A549 (cell line): ENCODE measurements around the gene SNX10. TPM values are rescaled to one million over a fixed set of nuclear protein-coding genes. Genes with fewer than 3 reads are reported as not detected.

Source experiments
- ATAC-seq, 2 experiments: fragments of 200-7000 bp in 1 of 2; fragments of >200 bp in 1 of 2; cut with Nextera tagmentation in 1 of 2; cut with Tn5 transposase in 1 of 2; 3 replicates each; pipeline versions ENCODE4 v1.8.0 to v1.9.1; 2018 to 2020; ENCODE audit warnings: mild to moderate bottlenecking in 1 of 2, moderate library complexity in 1 of 2
- CTCF ChIA-PET: fragments of 300-600 bp; sonication (Branson Sonifier 250); formaldehyde crosslinking; extraction: SDS; loops from one replicate; lab custom pipeline; 2021; ENCODE audit warnings: antibody characterized with exemption, inconsistent platforms; lab: Yijun Ruan, JAX
- POLR2A ChIA-PET: fragments of 350-600 bp; formaldehyde crosslinking; extraction: SDS; loops from one replicate; lab custom pipeline; 2021; ENCODE audit warnings: antibody characterized with exemption, inconsistent platforms; lab: Yijun Ruan, JAX
- DNase-seq, 2 experiments: peaks; one replicate each; pipeline versions ENCODE4 v3.0.0 to v3.0.0-alpha.2; 2011 to 2016; ENCODE audit warnings: low read depth in 1 of 2, low spot score in 1 of 2
- FAIRE-seq: peaks from 2 replicates; lab custom pipeline; 2011; peaks lifted over from hg19 to GRCh38; lab: Jason Lieb, UNC
- H3K27ac ChIP-seq, 2 experiments: fragments of >200 bp; sonication (Bioruptor Twin); formaldehyde crosslinking; 3 replicates each; pipeline ENCODE4 v1.5.1; 2016 to 2017
- H3K4me1 ChIP-seq: fragments of >200 bp; sonication (Bioruptor Twin); formaldehyde crosslinking; 3 replicates; pipeline ENCODE4 v1.6.1; 2016
- H3K4me2 ChIP-seq: fragments of >200 bp; sonication (Bioruptor Twin); formaldehyde crosslinking; 3 replicates; pipeline ENCODE4 v1.6.1; 2016
- H3K4me3 ChIP-seq: fragments of >200 bp; sonication (Bioruptor Twin); formaldehyde crosslinking; 3 replicates; pipeline ENCODE4 v1.5.1; 2016
- H3K9me3 ChIP-seq: fragments of >200 bp; sonication (Bioruptor Twin); formaldehyde crosslinking; 3 replicates; pipeline ENCODE4 v1.6.1; 2016
- CBX2 ChIP-seq: fragments of 200-600 bp; sonication (generic); IDR thresholded peaks from 2 replicates; pipeline ENCODE4 v1.6.1; 2016; ENCODE audit warnings: low read depth, mild to moderate bottlenecking, borderline replicate concordance
- CBX8 ChIP-seq: fragments of 200-600 bp; sonication (generic); IDR thresholded peaks from 2 replicates; pipeline ENCODE4 v1.6.1; 2016
- CEBPB ChIP-seq, 2 experiments: fragments of >200 bp in 1 of 2; sonication (Bioruptor Twin) in 1 of 2; formaldehyde crosslinking in 1 of 2; IDR thresholded peaks; 2 replicates each; pipeline ENCODE4 v1.6.1; 2012 to 2016
- CHD4 ChIP-seq: fragments of 200-600 bp; sonication (generic); IDR thresholded peaks from 2 replicates; pipeline ENCODE4 v1.6.1; 2016; ENCODE audit warnings: antibody characterized with exemption, mild to moderate bottlenecking, borderline replicate concordance
- EHF ChIP-seq: fragments of 250-450 bp; sonication (Bioruptor Pico); IDR thresholded peaks from 2 replicates; pipeline ENCODE4 v1.5.0; 2020; ENCODE audit warnings: mild to moderate bottlenecking
- EHMT2 ChIP-seq: fragments of 200-600 bp; sonication (generic); IDR thresholded peaks from 2 replicates; pipeline ENCODE4 v1.6.1; 2016; ENCODE audit warnings: antibody characterized with exemption, low read depth, mild to moderate bottlenecking, moderate library complexity
- ESRRA ChIP-seq: fragments of 150-350 bp; IDR thresholded peaks from 2 replicates; pipeline ENCODE4 v1.6.1; 2014; ENCODE audit warnings: mild to moderate bottlenecking, low read length, borderline replicate concordance
- FOXS1 ChIP-seq: fragments of 250-450 bp; sonication (Bioruptor Pico); IDR thresholded peaks from 2 replicates; pipeline ENCODE4 v1.5.0; 2020; ENCODE audit warnings: mild to moderate bottlenecking, moderate library complexity
- HEYL ChIP-seq: fragments of 250-450 bp; sonication (Bioruptor Pico); IDR thresholded peaks from 2 replicates; pipeline ENCODE4 v1.8.0; 2021; ENCODE audit warnings: mild to moderate bottlenecking, moderate library complexity
- KDM1A ChIP-seq: fragments of 200-600 bp; sonication (generic); IDR thresholded peaks from 2 replicates; pipeline ENCODE4 v1.6.1; 2016; ENCODE audit warnings: low read depth, mild to moderate bottlenecking
- MYC ChIP-seq: IDR thresholded peaks from 2 replicates; pipeline ENCODE4 v1.6.1; 2012; ENCODE audit warnings: mild to moderate bottlenecking, inconsistent platforms, low read length, improper control_type of control experiment, borderline replicate concordance
- NR3C1 ChIP-seq: fragments of >200 bp; sonication (Bioruptor Twin); formaldehyde crosslinking; IDR thresholded peaks from 3 replicates; pipeline ENCODE4 v1.6.1; 2017
- RFX5 ChIP-seq: fragments of 450-650 bp; IDR thresholded peaks from 2 replicates; pipeline ENCODE4 v1.7.1; 2014; ENCODE audit warnings: antibody characterized with exemption, mild to moderate bottlenecking, moderate library complexity
- RNF2 ChIP-seq: fragments of 200-600 bp; sonication (generic); IDR thresholded peaks from 2 replicates; pipeline ENCODE4 v1.6.1; 2016; ENCODE audit warnings: low read depth, mild to moderate bottlenecking, antibody characterized with exemption, moderate library complexity, borderline replicate concordance
- SMC3 ChIP-seq: fragments of >200 bp; sonication (Bioruptor Twin); formaldehyde crosslinking; IDR thresholded peaks from 3 replicates; pipeline ENCODE4 v1.6.1; 2018; ENCODE audit warnings: inconsistent platforms
- TFCP2L1 ChIP-seq: fragments of 250-450 bp; sonication (Bioruptor Pico); IDR thresholded peaks from 2 replicates; pipeline ENCODE4 v1.5.0; 2021; ENCODE audit warnings: mild to moderate bottlenecking
- ZFP36 ChIP-seq: fragments of 450-650 bp; IDR thresholded peaks from 2 replicates; pipeline ENCODE4 v1.6.1; 2014; ENCODE audit warnings: borderline replicate concordance; ENCODE audit not compliant: partially characterized antibody
- WGBS: methylation state at CpG from one replicate; pipeline ENCODE4 v1.1.6; 2017; ENCODE audit errors: missing lambda C conversion rate; 5-methylcytosine and 5-hydroxymethylcytosine counted together
- polyA plus RNA-seq, 4 experiments: library from polyadenylated mRNA; depleted of rRNA in 3 of 4; stranded (reverse); fragments of >200 nt; fragmentation: RNase III in 1 of 4; extraction: RNeasy Plus Mini Kit Qiagen cat#74134 plus additional on column Dnase treatment in 1 of 4; gene quantifications; 2 replicates in 3 of 4; 3 replicates in 1 of 4; pipeline ENCODE4 v1.2.3, GENCODE V29; 2011 to 2017
- TF ChIP-seq, protein P1 (sequence below): IDR thresholded peaks from 2 replicates; pipeline ENCODE4 v1.6.1; 2012
- TF ChIP-seq, protein P2 (sequence below): fragments of 250-450 bp; sonication (Bioruptor Pico); IDR thresholded peaks from 2 replicates; pipeline ENCODE4 v1.5.0; 2020; ENCODE audit warnings: low read depth, mild to moderate bottlenecking, moderate library complexity
- TF ChIP-seq, protein P3 (sequence below): fragments of 200-600 bp; sonication (generic); IDR thresholded peaks from 2 replicates; pipeline ENCODE4 v1.6.1; 2016; ENCODE audit warnings: antibody characterized with exemption, mild to moderate bottlenecking, moderate library complexity
- TF ChIP-seq, protein P4 (sequence below): fragments of 150-350 bp; IDR thresholded peaks from 2 replicates; pipeline ENCODE4 v1.6.1; 2014; ENCODE audit warnings: low read depth, mild to moderate bottlenecking, low read length
- TF ChIP-seq, protein P5 (sequence below): fragments of >200 bp; sonication (Bioruptor Twin); formaldehyde crosslinking; IDR thresholded peaks from 3 replicates; pipeline ENCODE4 v1.5.1; 2016
- TF ChIP-seq, protein P6 (sequence below): fragments of 250-450 bp; sonication (Bioruptor Pico); IDR thresholded peaks from 2 replicates; pipeline ENCODE4 v1.5.0; 2021; ENCODE audit warnings: mild to moderate bottlenecking, moderate library complexity, borderline replicate concordance

The SNX10 gene
- polyA plus RNA-seq, 2 of the 4 experiments (the other 2 are of a cell fraction): 4.5 to 12.6 TPM

DNA sequence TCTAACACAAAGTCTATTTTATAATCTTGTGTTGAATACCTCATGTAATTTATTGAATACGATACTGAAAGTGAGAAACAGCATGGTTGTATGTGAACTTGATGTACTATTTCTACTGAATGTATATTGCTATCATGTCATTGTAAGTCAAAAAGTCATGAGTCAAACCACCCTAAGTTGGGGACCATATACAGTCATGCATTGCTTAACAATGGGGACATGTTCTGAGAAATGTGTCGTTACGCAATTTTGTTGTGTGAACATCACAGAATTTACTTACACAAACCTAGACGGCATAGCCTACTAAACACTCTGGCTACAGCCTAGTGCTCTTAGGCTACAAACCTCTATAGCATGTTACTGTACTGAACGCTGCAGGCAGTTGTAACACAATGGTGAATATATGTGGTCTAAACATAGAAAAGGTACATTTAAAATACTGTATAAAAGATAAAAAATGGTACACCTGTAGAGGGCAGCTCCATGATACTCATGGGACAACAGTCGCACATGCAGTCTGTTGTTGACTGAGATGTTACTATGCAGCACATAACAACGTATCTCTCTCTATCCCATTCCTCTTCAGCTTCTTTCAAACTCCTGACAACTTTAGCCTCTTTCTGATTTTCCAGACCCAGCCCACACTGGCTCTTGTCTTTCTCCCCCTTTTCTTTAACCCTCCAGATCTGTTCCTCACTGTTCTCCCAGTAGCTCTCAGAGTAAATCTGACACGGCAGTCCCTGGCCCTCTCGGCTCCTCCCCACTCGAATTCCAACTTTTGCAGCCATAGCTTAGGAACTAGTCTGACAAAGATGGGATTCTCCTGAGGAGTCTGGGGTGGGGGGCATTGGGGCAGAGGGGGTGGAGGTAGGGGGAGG is 90.1 kb downstream of the SNX10 start:
- 66% methylated on average over 10 of the region's 10 CpGs for WGBS
- Histone ChIP-seq H3K4me1 (no peaks in the 10 kb centered on the region), H3K9me3 (no peaks in the 10 kb centered on the region), H3K27ac (no peak overlapping the region), H3K4me3 (no peak overlapping the region), H3K4me2 (no peak overlapping the region)
- ATAC-seq: no peak
- DNase-seq: no peak
- FAIRE-seq: no peak
- CTCF ChIA-PET: interaction anchor here (1.3 to 2.3 kb wide), 5 partner anchors 12 to 779 kb away, joined by 3 to 11 read pairs (median 5); no protein-coding TSS in a partner anchor
- TF ChIP-seq, protein P1, sequence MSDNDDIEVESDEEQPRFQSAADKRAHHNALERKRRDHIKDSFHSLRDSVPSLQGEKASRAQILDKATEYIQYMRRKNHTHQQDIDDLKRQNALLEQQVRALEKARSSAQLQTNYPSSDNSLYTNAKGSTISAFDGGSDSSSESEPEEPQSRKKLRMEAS: no peak
- TF ChIP-seq SMC3 (no peak), CEBPB (IDR thresholded peaks at IDR 0.05) (peak; percentile 7 to 34; a peak in 1 of 4 replicates), EHF (CRISPR knock-in tag) (no peak)
- TF ChIP-seq, all 56 proteins: peak for 1
- POLR2A ChIA-PET: no interaction called here

DNA sequence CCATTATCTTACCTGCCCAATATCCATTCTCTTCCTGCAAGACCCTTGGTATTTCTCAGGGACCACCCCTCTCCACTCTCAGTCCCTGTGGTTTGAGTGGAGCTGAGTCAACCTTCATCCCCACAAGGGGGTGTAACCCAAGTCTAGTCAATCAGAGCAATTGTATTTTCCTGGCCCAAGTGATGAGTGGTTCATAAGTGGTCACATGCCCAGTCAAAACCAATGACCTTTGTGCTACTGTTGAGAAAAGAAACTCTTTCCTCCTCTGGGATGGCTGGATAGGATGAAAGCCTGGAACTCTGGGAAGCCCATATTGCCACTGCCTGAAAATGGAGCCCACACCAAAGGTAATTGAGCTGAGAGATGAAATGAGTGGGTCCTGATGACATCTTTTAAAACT is 93.6 kb downstream of the SNX10 start:
- no peak for DNase-seq
- Histone ChIP-seq H3K4me3 (no peak overlapping the region), H3K27ac (no peak overlapping the region), H3K9me3 (no peaks in the 10 kb centered on the region), H3K4me1 (no peaks in the 10 kb centered on the region), H3K4me2 (no peak overlapping the region)
- ATAC-seq: no peak
- CTCF ChIA-PET: interaction anchor here (1.0 to 2.1 kb wide), 6 partner anchors 8 to 306 kb away, joined by 3 to 11 read pairs (median 6); no protein-coding TSS in a partner anchor
- TF ChIP-seq HEYL (no peak), CHD4 (no peak), RNF2 (no peak), TFCP2L1 (no peak), KDM1A (no peak), ZFP36 (no peak), RFX5 (no peak), MYC (no peak), CBX2 (no peak), EHMT2 (no peak), NR3C1 (no peak), FOXS1 (no peak), ESRRA (no peak), CBX8 (no peak)
- TF ChIP-seq, protein P2, sequence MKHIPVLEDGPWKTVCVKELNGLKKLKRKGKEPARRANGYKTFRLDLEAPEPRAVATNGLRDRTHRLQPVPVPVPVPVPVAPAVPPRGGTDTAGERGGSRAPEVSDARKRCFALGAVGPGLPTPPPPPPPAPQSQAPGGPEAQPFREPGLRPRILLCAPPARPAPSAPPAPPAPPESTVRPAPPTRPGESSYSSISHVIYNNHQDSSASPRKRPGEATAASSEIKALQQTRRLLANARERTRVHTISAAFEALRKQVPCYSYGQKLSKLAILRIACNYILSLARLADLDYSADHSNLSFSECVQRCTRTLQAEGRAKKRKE (CRISPR knock-in tag): no peak
- TF ChIP-seq, protein P3, sequence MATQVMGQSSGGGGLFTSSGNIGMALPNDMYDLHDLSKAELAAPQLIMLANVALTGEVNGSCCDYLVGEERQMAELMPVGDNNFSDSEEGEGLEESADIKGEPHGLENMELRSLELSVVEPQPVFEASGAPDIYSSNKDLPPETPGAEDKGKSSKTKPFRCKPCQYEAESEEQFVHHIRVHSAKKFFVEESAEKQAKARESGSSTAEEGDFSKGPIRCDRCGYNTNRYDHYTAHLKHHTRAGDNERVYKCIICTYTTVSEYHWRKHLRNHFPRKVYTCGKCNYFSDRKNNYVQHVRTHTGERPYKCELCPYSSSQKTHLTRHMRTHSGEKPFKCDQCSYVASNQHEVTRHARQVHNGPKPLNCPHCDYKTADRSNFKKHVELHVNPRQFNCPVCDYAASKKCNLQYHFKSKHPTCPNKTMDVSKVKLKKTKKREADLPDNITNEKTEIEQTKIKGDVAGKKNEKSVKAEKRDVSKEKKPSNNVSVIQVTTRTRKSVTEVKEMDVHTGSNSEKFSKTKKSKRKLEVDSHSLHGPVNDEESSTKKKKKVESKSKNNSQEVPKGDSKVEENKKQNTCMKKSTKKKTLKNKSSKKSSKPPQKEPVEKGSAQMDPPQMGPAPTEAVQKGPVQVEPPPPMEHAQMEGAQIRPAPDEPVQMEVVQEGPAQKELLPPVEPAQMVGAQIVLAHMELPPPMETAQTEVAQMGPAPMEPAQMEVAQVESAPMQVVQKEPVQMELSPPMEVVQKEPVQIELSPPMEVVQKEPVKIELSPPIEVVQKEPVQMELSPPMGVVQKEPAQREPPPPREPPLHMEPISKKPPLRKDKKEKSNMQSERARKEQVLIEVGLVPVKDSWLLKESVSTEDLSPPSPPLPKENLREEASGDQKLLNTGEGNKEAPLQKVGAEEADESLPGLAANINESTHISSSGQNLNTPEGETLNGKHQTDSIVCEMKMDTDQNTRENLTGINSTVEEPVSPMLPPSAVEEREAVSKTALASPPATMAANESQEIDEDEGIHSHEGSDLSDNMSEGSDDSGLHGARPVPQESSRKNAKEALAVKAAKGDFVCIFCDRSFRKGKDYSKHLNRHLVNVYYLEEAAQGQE: no peak
- TF ChIP-seq, protein P4, sequence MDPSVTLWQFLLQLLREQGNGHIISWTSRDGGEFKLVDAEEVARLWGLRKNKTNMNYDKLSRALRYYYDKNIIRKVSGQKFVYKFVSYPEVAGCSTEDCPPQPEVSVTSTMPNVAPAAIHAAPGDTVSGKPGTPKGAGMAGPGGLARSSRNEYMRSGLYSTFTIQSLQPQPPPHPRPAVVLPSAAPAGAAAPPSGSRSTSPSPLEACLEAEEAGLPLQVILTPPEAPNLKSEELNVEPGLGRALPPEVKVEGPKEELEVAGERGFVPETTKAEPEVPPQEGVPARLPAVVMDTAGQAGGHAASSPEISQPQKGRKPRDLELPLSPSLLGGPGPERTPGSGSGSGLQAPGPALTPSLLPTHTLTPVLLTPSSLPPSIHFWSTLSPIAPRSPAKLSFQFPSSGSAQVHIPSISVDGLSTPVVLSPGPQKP: no peak
- TF ChIP-seq, protein P5, sequence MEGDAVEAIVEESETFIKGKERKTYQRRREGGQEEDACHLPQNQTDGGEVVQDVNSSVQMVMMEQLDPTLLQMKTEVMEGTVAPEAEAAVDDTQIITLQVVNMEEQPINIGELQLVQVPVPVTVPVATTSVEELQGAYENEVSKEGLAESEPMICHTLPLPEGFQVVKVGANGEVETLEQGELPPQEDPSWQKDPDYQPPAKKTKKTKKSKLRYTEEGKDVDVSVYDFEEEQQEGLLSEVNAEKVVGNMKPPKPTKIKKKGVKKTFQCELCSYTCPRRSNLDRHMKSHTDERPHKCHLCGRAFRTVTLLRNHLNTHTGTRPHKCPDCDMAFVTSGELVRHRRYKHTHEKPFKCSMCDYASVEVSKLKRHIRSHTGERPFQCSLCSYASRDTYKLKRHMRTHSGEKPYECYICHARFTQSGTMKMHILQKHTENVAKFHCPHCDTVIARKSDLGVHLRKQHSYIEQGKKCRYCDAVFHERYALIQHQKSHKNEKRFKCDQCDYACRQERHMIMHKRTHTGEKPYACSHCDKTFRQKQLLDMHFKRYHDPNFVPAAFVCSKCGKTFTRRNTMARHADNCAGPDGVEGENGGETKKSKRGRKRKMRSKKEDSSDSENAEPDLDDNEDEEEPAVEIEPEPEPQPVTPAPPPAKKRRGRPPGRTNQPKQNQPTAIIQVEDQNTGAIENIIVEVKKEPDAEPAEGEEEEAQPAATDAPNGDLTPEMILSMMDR: no peak
- TF ChIP-seq, protein P6, sequence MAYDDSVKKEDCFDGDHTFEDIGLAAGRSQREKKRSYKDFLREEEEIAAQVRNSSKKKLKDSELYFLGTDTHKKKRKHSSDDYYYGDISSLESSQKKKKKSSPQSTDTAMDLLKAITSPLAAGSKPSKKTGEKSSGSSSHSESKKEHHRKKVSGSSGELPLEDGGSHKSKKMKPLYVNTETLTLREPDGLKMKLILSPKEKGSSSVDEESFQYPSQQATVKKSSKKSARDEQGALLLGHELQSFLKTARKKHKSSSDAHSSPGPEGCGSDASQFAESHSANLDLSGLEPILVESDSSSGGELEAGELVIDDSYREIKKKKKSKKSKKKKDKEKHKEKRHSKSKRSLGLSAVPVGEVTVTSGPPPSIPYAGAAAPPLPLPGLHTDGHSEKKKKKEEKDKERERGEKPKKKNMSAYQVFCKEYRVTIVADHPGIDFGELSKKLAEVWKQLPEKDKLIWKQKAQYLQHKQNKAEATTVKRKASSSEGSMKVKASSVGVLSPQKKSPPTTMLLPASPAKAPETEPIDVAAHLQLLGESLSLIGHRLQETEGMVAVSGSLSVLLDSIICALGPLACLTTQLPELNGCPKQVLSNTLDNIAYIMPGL: no peak
- TF ChIP-seq, protein P1: no peak
- POLR2A ChIA-PET: no interaction called here
- FAIRE-seq: no peak
